Neuronal stem cell (in vitro differentiated cells): ENCODE measurements around the gene HTR7.
"Not testable (repeated sequence)": the region's sequence is repeated elsewhere in the genome, so short reads cannot be mapped to it uniquely, and the experiment has no call there.

Source experiments
- DNase-seq: peaks from one replicate; pipeline ENCODE4 v3.0.0-alpha.2; 2013; ENCODE audit warnings: low spot score
- H2AFZ ChIP-seq: one replicate; pipeline ENCODE4 v1.6.1; 2013; ENCODE audit warnings: mild to moderate bottlenecking, low read length, inconsistent platforms
- H2AK5ac ChIP-seq: 2 replicates; pipeline ENCODE4 v1.6.1; 2013; ENCODE audit warnings: low read depth, mild to moderate bottlenecking, inconsistent platforms, low read length, moderate library complexity, mixed read lengths
- H2BK120ac ChIP-seq: 2 replicates; pipeline ENCODE4 v1.6.1; 2013; ENCODE audit warnings: low read depth, mild to moderate bottlenecking, inconsistent platforms, low read length, moderate library complexity, mixed read lengths
- H2BK12ac ChIP-seq: one replicate; pipeline ENCODE4 v1.6.1; 2013; ENCODE audit warnings: low read length, inconsistent platforms
- H2BK15ac ChIP-seq: 2 replicates; pipeline ENCODE4 v1.6.1; 2013; ENCODE audit warnings: mild to moderate bottlenecking, low read length, inconsistent platforms, mixed read lengths
- H2BK5ac ChIP-seq: one replicate; pipeline ENCODE4 v1.6.1; 2013; ENCODE audit warnings: inconsistent platforms, mild to moderate bottlenecking, low read length, moderate library complexity
- H3K14ac ChIP-seq: one replicate; pipeline ENCODE4 v1.6.1; 2013; ENCODE audit warnings: low read length, inconsistent platforms
- H3K18ac ChIP-seq: 2 replicates; pipeline ENCODE4 v1.6.1; 2013; ENCODE audit warnings: low read length, inconsistent platforms
- H3K23ac ChIP-seq: 2 replicates; pipeline ENCODE4 v1.6.1; 2013; ENCODE audit warnings: low read depth, mild to moderate bottlenecking, mixed read lengths, low read length, inconsistent platforms; ENCODE audit not compliant: poor library complexity
- H3K27ac ChIP-seq: replicated peaks from 3 replicates; pipeline ENCODE4 v1.5.1; 2013; ENCODE audit warnings: low read length, inconsistent platforms
- H3K27me3 ChIP-seq, 3 experiments: 2 replicates each; pipeline ENCODE4 v1.6.1; 2013; ENCODE audit warnings: low read length in 3 of 3, mild to moderate bottlenecking in 2 of 3, inconsistent platforms in 1 of 3, low read depth in 1 of 3, mixed read lengths in 1 of 3, moderate library complexity in 1 of 3; ENCODE audit not compliant: control insufficient read depth in 3 of 3, insufficient read depth in 3 of 3
- H3K36me3 ChIP-seq, 2 donors: replicated peaks in 1 of 2; 2 replicates each; pipeline ENCODE4 v1.6.1; 2013; ENCODE audit warnings: low read length in 2 of 2; ENCODE audit not compliant: control insufficient read depth in 2 of 2, insufficient read depth in 2 of 2
- H3K4ac ChIP-seq: 2 replicates; pipeline ENCODE4 v1.6.1; 2013; ENCODE audit warnings: inconsistent platforms, mild to moderate bottlenecking, low read length, moderate library complexity
- H3K4me1 ChIP-seq, 2 donors: 1 replicate in 1 of 2; 2 replicates in 1 of 2; pipeline ENCODE4 v1.6.1; 2013; ENCODE audit warnings: low read length in 2 of 2, low read depth in 1 of 2; ENCODE audit not compliant: control insufficient read depth in 2 of 2, insufficient read depth in 1 of 2
- H3K4me2 ChIP-seq: one replicate; pipeline ENCODE4 v1.6.1; 2013; ENCODE audit warnings: mild to moderate bottlenecking, low read length, inconsistent platforms; ENCODE audit not compliant: insufficient read depth, poor library complexity, severe bottlenecking
- H3K4me3 ChIP-seq, 2 donors: 2 replicates each; pipeline ENCODE4 v1.5.1; 2013; ENCODE audit warnings: low read length in 2 of 2, mild to moderate bottlenecking in 2 of 2, inconsistent platforms in 1 of 2, moderate library complexity in 1 of 2
- H3K79me1 ChIP-seq: one replicate; pipeline ENCODE4 v1.6.1; 2013; ENCODE audit warnings: low read depth, mild to moderate bottlenecking, inconsistent platforms, low read length, moderate library complexity
- H3K9ac ChIP-seq: one replicate; pipeline ENCODE4 v1.6.1; 2013; ENCODE audit warnings: mild to moderate bottlenecking, low read depth, low read length, inconsistent platforms; ENCODE audit not compliant: poor library complexity
- H3K9me3 ChIP-seq, 2 donors: replicated peaks in 1 of 2; 2 replicates each; pipeline versions ENCODE3 to v1.6.1; 2013; ENCODE audit warnings: low read length in 2 of 2, mild to moderate bottlenecking in 2 of 2, inconsistent platforms in 1 of 2, low read depth in 1 of 2, mixed read lengths in 1 of 2, moderate library complexity in 1 of 2; ENCODE audit not compliant: control insufficient read depth in 2 of 2, insufficient read depth in 1 of 2
- H4K8ac ChIP-seq: one replicate; pipeline ENCODE4 v1.6.1; 2013; ENCODE audit warnings: low read depth, mild to moderate bottlenecking, inconsistent platforms, low read length, moderate library complexity
- H4K91ac ChIP-seq: one replicate; pipeline ENCODE4 v1.6.1; 2013; ENCODE audit warnings: low read length, low read depth, mild to moderate bottlenecking, inconsistent platforms; ENCODE audit not compliant: poor library complexity
- WGBS, 2 donors: extraction: QIAGEN DNeasy Blood & Tissue Kit; methylation state at CpG; one replicate each; pipeline ENCODE4 v1.1.7; 2013; ENCODE audit warnings: missing lambda C conversion rate in 2 of 2, mixed read lengths in 1 of 2; ENCODE audit not compliant: insufficient read length in 2 of 2, insufficient replicate concordance in 1 of 2; ENCODE audit errors: extremely low coverage in 2 of 2; 5-methylcytosine and 5-hydroxymethylcytosine counted together

Gene HTR7

GRCh38 chr10:90887555-90887954 lies 29.7 kb upstream of the HTR7 start:
- no peaks in the 10 kb centered on the region for H3K79me1 ChIP-seq
- H3K4me2 ChIP-seq = no peak overlapping the region
- no peak overlapping the region for H2BK5ac ChIP-seq
- peaks cover 10 to 98% of the 10 kb centered on the region in 2 donors for H3K36me3 ChIP-seq
- H3K4ac ChIP-seq = no peak overlapping the region
- H3K4me3 ChIP-seq = no peak overlapping the region
- H2AK5ac ChIP-seq = no peak overlapping the region
- no peak overlapping the region for H4K91ac ChIP-seq
- H3K9me3 ChIP-seq = no peaks in the 10 kb centered on the region
- no peak overlapping the region for H3K23ac ChIP-seq
- H2BK12ac ChIP-seq = no peak overlapping the region
- H3K18ac ChIP-seq = no peak overlapping the region
- no peaks in the 10 kb centered on the region for H3K4me1 ChIP-seq
- no peak overlapping the region for H3K14ac ChIP-seq
- DNase-seq = no peak
- H3K27me3 ChIP-seq = no peaks in the 10 kb centered on the region
- no peak overlapping the region for H4K8ac ChIP-seq
- no peak overlapping the region for H3K9ac ChIP-seq
- no peak overlapping the region for H2AFZ ChIP-seq
- no peak overlapping the region for H2BK15ac ChIP-seq
- H2BK120ac ChIP-seq = no peak overlapping the region
- WGBS, 2 donors = no CpG with 5 or more reads among the region's 6 CpGs
- H3K27ac ChIP-seq = no peak overlapping the region

- no peak overlapping the region for H3K9ac ChIP-seq
- no peaks in the 10 kb centered on the region for H3K4me1 ChIP-seq
- H3K27ac ChIP-seq = no peak overlapping the region
- no peaks in the 10 kb centered on the region for H3K79me1 ChIP-seq
- no peak overlapping the region for H3K4me2 ChIP-seq
- H3K23ac ChIP-seq = no peak overlapping the region
- no peak overlapping the region for H3K4me3 ChIP-seq
- H2AFZ ChIP-seq = no peak overlapping the region
- WGBS, 2 donors = no CpG with 5 or more reads among the region's 1 CpG
- H2BK120ac ChIP-seq = no peak overlapping the region
- peaks cover 10 to 98% of the 10 kb centered on the region in 2 donors for H3K36me3 ChIP-seq
- no peak overlapping the region for H2BK15ac ChIP-seq
- no peak overlapping the region for H2AK5ac ChIP-seq
- no peaks in the 10 kb centered on the region for H3K27me3 ChIP-seq
- no peak overlapping the region for H3K18ac ChIP-seq
- H2BK5ac ChIP-seq = no peak overlapping the region
- no peak overlapping the region for H4K8ac ChIP-seq
- H4K91ac ChIP-seq = no peak overlapping the region
- DNase-seq = no peak
- no peaks in the 10 kb centered on the region for H3K9me3 ChIP-seq
- H3K4ac ChIP-seq = no peak overlapping the region
- H2BK12ac ChIP-seq = no peak overlapping the region
- no peak overlapping the region for H3K14ac ChIP-seq
These were observed 27.3 kb upstream of the HTR7 start for GRCh38 chr10:90885176-90885575.

GRCh38 chr10:90884431-90884830 lies 26.6 kb upstream of the HTR7 start:
- Histone ChIP-seq H2BK120ac (no peak overlapping the region), H3K14ac (no peak overlapping the region), H3K27ac (no peak overlapping the region), H3K4me2 (no peak overlapping the region), H3K9ac (no peak overlapping the region), H2BK5ac (no peak overlapping the region), H3K23ac (no peak overlapping the region), H2AFZ (no peak overlapping the region), H3K4me1 (no peaks in the 10 kb centered on the region), H4K91ac (no peak overlapping the region), H2BK12ac (no peak overlapping the region), H3K36me3 (peaks cover 11 to 97% of the 10 kb centered on the region in 2 donors), H3K4me3 (no peak overlapping the region), H3K9me3 (no peaks in the 10 kb centered on the region), H3K79me1 (no peaks in the 10 kb centered on the region), H3K27me3 (no peaks in the 10 kb centered on the region), H4K8ac (no peak overlapping the region), H2BK15ac (no peak overlapping the region), H3K4ac (no peak overlapping the region), H2AK5ac (no peak overlapping the region), H3K18ac (no peak overlapping the region)
- WGBS, 2 donors = no CpG with 5 or more reads among the region's 3 CpGs
- DNase-seq = no peak

GRCh38 chr10:90880059-90880719 lies 22.4 kb upstream of the HTR7 start:
- H2BK120ac ChIP-seq, H3K79me1 ChIP-seq, H3K14ac ChIP-seq, H3K4me1 ChIP-seq, H3K9ac ChIP-seq, H3K18ac ChIP-seq, H3K23ac ChIP-seq, H3K4ac ChIP-seq, DNase-seq, H3K4me3 ChIP-seq, H2AK5ac ChIP-seq, H4K91ac ChIP-seq, H4K8ac ChIP-seq, H2AFZ ChIP-seq, H2BK15ac ChIP-seq, H3K9me3 ChIP-seq, H2BK5ac ChIP-seq, H2BK12ac ChIP-seq, H3K4me2 ChIP-seq, H3K27me3 ChIP-seq, H3K27ac ChIP-seq: not testable (repeated sequence)
- H3K36me3 ChIP-seq = peaks cover 14 to 99% of the 10 kb centered on the region in 2 donors
- no CpG with 5 or more reads among the region's 8 CpGs for WGBS, 2 donors
